PC-9 (cell line): ENCODE data around the gene MSL1.

Source experiments
- EZH2 ChIP-seq: fragments of 200-600 bp; sonication (generic); IDR thresholded peaks from 2 replicates; pipeline ENCODE4 v1.8.0; 2017; ENCODE audit warnings: antibody characterized with exemption, low read depth
- TF ChIP-seq, protein P1 (sequence below): fragments of 200-600 bp; sonication (generic); conservative IDR thresholded peaks from 2 replicates; pipeline ENCODE4 v1.6.1; 2017; ENCODE audit warnings: mixed run types, antibody characterized with exemption, mild to moderate bottlenecking, moderate library complexity

DNA sequence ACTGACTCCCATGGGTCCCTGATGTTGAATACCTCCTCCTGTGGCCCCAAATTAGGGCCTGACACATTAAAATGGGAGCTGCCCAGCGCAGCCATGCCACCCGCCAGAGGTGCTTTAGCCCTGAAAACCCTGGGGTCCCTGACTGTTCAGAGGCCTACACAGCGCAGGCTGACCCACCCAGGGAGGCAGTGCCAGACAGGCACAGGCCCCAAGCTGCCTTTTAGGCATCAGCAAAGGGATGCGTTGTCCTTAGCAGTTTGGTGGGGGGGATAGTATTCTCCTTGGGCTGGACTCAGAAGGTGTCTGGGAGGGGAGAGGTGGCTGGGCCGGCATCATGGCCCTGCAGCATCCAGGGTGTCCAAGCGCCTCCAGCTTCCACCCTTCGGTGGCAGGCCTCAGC is 56.9 kb downstream of the MSL1 start:
- TF ChIP-seq, protein P1, sequence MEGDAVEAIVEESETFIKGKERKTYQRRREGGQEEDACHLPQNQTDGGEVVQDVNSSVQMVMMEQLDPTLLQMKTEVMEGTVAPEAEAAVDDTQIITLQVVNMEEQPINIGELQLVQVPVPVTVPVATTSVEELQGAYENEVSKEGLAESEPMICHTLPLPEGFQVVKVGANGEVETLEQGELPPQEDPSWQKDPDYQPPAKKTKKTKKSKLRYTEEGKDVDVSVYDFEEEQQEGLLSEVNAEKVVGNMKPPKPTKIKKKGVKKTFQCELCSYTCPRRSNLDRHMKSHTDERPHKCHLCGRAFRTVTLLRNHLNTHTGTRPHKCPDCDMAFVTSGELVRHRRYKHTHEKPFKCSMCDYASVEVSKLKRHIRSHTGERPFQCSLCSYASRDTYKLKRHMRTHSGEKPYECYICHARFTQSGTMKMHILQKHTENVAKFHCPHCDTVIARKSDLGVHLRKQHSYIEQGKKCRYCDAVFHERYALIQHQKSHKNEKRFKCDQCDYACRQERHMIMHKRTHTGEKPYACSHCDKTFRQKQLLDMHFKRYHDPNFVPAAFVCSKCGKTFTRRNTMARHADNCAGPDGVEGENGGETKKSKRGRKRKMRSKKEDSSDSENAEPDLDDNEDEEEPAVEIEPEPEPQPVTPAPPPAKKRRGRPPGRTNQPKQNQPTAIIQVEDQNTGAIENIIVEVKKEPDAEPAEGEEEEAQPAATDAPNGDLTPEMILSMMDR = no peak
- no peak for TF ChIP-seq EZH2
